Liver (tissue), 9 donors: Measurements from ENCODE around the gene OCA2. TPM values are rescaled to one million over a fixed set of nuclear protein-coding genes. Genes with fewer than 3 reads are reported as not detected.

Experiments used
- DNase-seq: peaks from one replicate; pipeline ENCODE4 v3.0.0-alpha.2; 2017; ENCODE audit warnings: low spot score
- H3K27ac ChIP-seq, 2 donors: one replicate each; pipeline ENCODE4 v1.7.0; 2013; ENCODE audit warnings: inconsistent platforms in 2 of 2, low read length in 2 of 2, control low read depth in 1 of 2, low read depth in 1 of 2, mild to moderate bottlenecking in 1 of 2
- H3K27me3 ChIP-seq, 4 donors: one replicate each; pipeline versions ENCODE4 v1.6.1 to v1.7.0; 2013; ENCODE audit warnings: low read length in 3 of 4, inconsistent platforms in 1 of 4, mild to moderate bottlenecking in 1 of 4, moderate library complexity in 1 of 4; ENCODE audit not compliant: control insufficient read depth in 4 of 4, insufficient read depth in 4 of 4
- H3K36me3 ChIP-seq, 4 donors: one replicate each; pipeline versions ENCODE4 v1.6.1 to v1.7.0; 2013; ENCODE audit warnings: low read length in 3 of 4, mild to moderate bottlenecking in 3 of 4, low read depth in 1 of 4, moderate library complexity in 1 of 4; ENCODE audit not compliant: control insufficient read depth in 4 of 4, insufficient read depth in 3 of 4
- H3K4me1 ChIP-seq, 4 donors: one replicate each; pipeline versions ENCODE4 v1.6.1 to v1.7.0; 2013; ENCODE audit warnings: low read length in 3 of 4, mild to moderate bottlenecking in 3 of 4, moderate library complexity in 1 of 4; ENCODE audit not compliant: control insufficient read depth in 4 of 4, insufficient read depth in 4 of 4
- H3K4me3 ChIP-seq, 3 donors: one replicate each; pipeline versions ENCODE4 v1.6.1 to v1.7.0; 2013; ENCODE audit warnings: low read length in 3 of 3, control low read depth in 1 of 3, low read depth in 1 of 3, mild to moderate bottlenecking in 1 of 3
- H3K9ac ChIP-seq, 2 donors: one replicate each; pipeline ENCODE4 v1.7.0; 2013; ENCODE audit warnings: low read length in 2 of 2, mild to moderate bottlenecking in 2 of 2, moderate library complexity in 2 of 2, control low read depth in 1 of 2, low read depth in 1 of 2
- H3K9me3 ChIP-seq, 4 donors: one replicate each; pipeline versions ENCODE4 v1.6.1 to v1.7.0; 2013; ENCODE audit warnings: low read length in 3 of 4; ENCODE audit not compliant: control insufficient read depth in 4 of 4
- EGR1 ChIP-seq, 2 donors: IDR thresholded peaks; 2 replicates each; pipeline ENCODE4 v1.6.1; 2016 to 2018; ENCODE audit warnings: antibody characterized with exemption in 2 of 2, low read depth in 2 of 2
- FOXA1 ChIP-seq: IDR thresholded peaks from 2 replicates; pipeline ENCODE4 v1.6.1; 2016; ENCODE audit warnings: antibody characterized with exemption
- FOXA2 ChIP-seq: IDR thresholded peaks from 2 replicates; pipeline ENCODE4 v1.6.1; 2016; ENCODE audit warnings: antibody characterized with exemption
- HNF4A ChIP-seq, 2 donors: conservative IDR thresholded peaks; 2 replicates each; pipeline ENCODE4 v1.6.1; 2016; ENCODE audit warnings: antibody characterized with exemption in 2 of 2, mild to moderate bottlenecking in 2 of 2
- NR2F2 ChIP-seq: IDR thresholded peaks from 2 replicates; pipeline ENCODE4 v1.6.1; 2016; ENCODE audit warnings: antibody characterized with exemption
- RAD21 ChIP-seq, 2 donors: IDR thresholded peaks; 2 replicates each; pipeline ENCODE4 v1.6.1; 2016; ENCODE audit warnings: antibody characterized with exemption in 2 of 2, mild to moderate bottlenecking in 2 of 2
- RXRA ChIP-seq, 2 donors: IDR thresholded peaks; 2 replicates each; pipeline ENCODE4 v1.6.1; 2017 to 2018; ENCODE audit warnings: antibody characterized with exemption in 2 of 2, mild to moderate bottlenecking in 1 of 2
- TAF1 ChIP-seq: conservative IDR thresholded peaks from 2 replicates; pipeline ENCODE4 v1.6.1; 2016; ENCODE audit warnings: antibody characterized with exemption, mild to moderate bottlenecking
- YY1 ChIP-seq: IDR thresholded peaks from 2 replicates; pipeline ENCODE4 v1.6.1; 2016; ENCODE audit warnings: antibody characterized with exemption, mild to moderate bottlenecking
- WGBS: extraction: QIAGEN DNeasy Blood & Tissue Kit; methylation state at CpG from one replicate; pipeline ENCODE4 v1.1.7; 2013; 5-methylcytosine and 5-hydroxymethylcytosine counted together
- polyA plus RNA-seq, 2 donors: library from polyadenylated mRNA; stranded (reverse) in 1 of 2; unstranded in 1 of 2; fragments of 200-250 nt in 1 of 2; fragments of >200 nt in 1 of 2; fragmentation: Nextera tagmentation in 1 of 2; extraction: Ambion mirVana in 1 of 2; gene quantifications; one replicate each; pipeline versions ENCODE4 v1.2.1 to v1.2.3, GENCODE V29; 2013 to 2015
- total RNA-seq, 2 donors: library from RNA; depleted of rRNA; stranded (reverse); fragments of >200 nt; gene quantifications; one replicate each; pipeline ENCODE4 v1.2.3, GENCODE V29; 2014
- TF ChIP-seq, protein P1 (sequence below): IDR thresholded peaks from 2 replicates; pipeline ENCODE4 v1.6.1; 2016; ENCODE audit warnings: antibody characterized with exemption
- TF ChIP-seq, protein P2 (sequence below): fragments of 150-350 bp; IDR thresholded peaks from 2 replicates; pipeline ENCODE4 v1.5.1; 2017; ENCODE audit warnings: improper control_type of control experiment, low read depth, low read length; ENCODE audit not compliant: missing input control
- TF ChIP-seq, protein P3 (sequence below): IDR thresholded peaks from 2 replicates; pipeline ENCODE4 v1.6.1; 2016; ENCODE audit warnings: antibody characterized with exemption
- TF ChIP-seq, protein P4 (sequence below): IDR thresholded peaks from 2 replicates; pipeline ENCODE4 v1.6.1; 2016; ENCODE audit warnings: antibody characterized with exemption, mild to moderate bottlenecking
- donor health status: healthy.
- donor health status: healthy.
- donor health status: healthy.
- donor health status: healthy.
- donor health status: healthy.

Gene OCA2
- total and polyA plus RNA-seq, 4 donors = 0.02 to 0.56 (median 0.15) TPM

DNA sequence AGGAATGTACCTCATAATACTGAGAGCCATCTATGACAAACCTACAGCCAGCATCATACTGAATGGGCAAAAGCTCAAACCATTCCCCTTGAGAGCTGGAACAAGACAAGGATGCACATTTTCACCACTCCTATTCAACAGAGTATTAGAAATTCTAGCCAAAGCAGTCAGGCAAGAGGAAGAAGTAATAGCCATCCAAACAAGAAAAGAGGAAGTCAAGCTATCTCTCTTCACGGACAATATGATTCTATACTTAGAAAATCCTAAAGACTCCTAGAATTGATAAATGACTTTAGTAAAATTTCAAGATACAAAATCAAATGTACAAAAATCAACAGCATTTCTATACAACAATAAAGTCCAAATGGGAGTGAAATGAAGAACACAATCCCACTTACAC lies 30.2 kb downstream of the OCA2 start:
- Histone ChIP-seq H3K4me3 (no peak overlapping the region), H3K27me3 (no peaks in the 10 kb centered on the region)
- 57% methylated on average over 1 of the region's 1 CpG for WGBS

DNA sequence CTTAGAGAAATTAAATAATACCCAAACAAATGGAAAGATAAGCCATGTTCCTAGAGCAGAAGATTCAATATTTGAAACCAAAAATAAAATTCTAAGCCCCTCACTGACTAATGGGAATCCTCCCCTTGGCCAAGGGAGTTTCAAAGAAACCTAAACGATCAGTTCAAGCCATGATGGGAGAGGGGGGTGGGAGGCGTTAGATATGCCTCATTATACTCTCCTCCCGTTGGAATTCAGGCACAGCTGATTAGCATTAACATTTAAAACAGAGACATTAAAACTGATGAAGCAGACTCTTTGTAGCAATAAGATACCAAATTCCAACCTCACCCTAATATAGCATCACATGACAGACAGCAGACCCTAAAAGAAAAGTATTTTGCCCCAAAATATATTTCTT lies 32.9 kb downstream of the OCA2 start:
- H3K4me1 ChIP-seq = peaks cover 0 to 17% (median 9%) of the 10 kb centered on the region in 4 donors
- TF ChIP-seq, protein P1, sequence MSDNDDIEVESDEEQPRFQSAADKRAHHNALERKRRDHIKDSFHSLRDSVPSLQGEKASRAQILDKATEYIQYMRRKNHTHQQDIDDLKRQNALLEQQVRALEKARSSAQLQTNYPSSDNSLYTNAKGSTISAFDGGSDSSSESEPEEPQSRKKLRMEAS = no peak
- no peak for TF ChIP-seq TAF1
- TF ChIP-seq, protein P2, sequence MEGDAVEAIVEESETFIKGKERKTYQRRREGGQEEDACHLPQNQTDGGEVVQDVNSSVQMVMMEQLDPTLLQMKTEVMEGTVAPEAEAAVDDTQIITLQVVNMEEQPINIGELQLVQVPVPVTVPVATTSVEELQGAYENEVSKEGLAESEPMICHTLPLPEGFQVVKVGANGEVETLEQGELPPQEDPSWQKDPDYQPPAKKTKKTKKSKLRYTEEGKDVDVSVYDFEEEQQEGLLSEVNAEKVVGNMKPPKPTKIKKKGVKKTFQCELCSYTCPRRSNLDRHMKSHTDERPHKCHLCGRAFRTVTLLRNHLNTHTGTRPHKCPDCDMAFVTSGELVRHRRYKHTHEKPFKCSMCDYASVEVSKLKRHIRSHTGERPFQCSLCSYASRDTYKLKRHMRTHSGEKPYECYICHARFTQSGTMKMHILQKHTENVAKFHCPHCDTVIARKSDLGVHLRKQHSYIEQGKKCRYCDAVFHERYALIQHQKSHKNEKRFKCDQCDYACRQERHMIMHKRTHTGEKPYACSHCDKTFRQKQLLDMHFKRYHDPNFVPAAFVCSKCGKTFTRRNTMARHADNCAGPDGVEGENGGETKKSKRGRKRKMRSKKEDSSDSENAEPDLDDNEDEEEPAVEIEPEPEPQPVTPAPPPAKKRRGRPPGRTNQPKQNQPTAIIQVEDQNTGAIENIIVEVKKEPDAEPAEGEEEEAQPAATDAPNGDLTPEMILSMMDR = no peak
- no peak for TF ChIP-seq HNF4A (conservative IDR thresholded peaks at IDR 0.05)
- TF ChIP-seq FOXA1 = no peak
- TF ChIP-seq, protein P3, sequence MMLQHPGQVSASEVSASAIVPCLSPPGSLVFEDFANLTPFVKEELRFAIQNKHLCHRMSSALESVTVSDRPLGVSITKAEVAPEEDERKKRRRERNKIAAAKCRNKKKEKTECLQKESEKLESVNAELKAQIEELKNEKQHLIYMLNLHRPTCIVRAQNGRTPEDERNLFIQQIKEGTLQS = no peak
- TF ChIP-seq FOXA2 = no peak
- no peak for TF ChIP-seq RXRA (IDR thresholded peaks at IDR 0.05)
- TF ChIP-seq RAD21 (IDR thresholded peaks at IDR 0.05) = no peak
- TF ChIP-seq YY1 = no peak
- no peak for TF ChIP-seq EGR1 (IDR thresholded peaks at IDR 0.05; ENCODE audit: low read depth in 2 of 2)
- TF ChIP-seq NR2F2 = no peak
- peak overlapping the region in 1 of 2 donors; percentile 7 for H3K27ac ChIP-seq
- H3K27me3 ChIP-seq = no peaks in the 10 kb centered on the region
- peaks cover 0 to 8% (median under 1%) of the 10 kb centered on the region in 4 donors for H3K9me3 ChIP-seq
- H3K4me3 ChIP-seq = no peak overlapping the region
- no peaks in the 10 kb centered on the region for H3K36me3 ChIP-seq
- H3K9ac ChIP-seq = no peak overlapping the region
- 33% methylated on average over 3 of the region's 3 CpGs for WGBS
- no peak for DNase-seq

More for the DNA sequence above, 30.2 kb downstream of the OCA2 start:
- peaks cover 0 to 17% (median 9%) of the 10 kb centered on the region in 4 donors for H3K4me1 ChIP-seq
- H3K27ac ChIP-seq = no peak overlapping the region
- DNase-seq = no peak
- no peaks in the 10 kb centered on the region for H3K36me3 ChIP-seq
- TF ChIP-seq, protein P4, sequence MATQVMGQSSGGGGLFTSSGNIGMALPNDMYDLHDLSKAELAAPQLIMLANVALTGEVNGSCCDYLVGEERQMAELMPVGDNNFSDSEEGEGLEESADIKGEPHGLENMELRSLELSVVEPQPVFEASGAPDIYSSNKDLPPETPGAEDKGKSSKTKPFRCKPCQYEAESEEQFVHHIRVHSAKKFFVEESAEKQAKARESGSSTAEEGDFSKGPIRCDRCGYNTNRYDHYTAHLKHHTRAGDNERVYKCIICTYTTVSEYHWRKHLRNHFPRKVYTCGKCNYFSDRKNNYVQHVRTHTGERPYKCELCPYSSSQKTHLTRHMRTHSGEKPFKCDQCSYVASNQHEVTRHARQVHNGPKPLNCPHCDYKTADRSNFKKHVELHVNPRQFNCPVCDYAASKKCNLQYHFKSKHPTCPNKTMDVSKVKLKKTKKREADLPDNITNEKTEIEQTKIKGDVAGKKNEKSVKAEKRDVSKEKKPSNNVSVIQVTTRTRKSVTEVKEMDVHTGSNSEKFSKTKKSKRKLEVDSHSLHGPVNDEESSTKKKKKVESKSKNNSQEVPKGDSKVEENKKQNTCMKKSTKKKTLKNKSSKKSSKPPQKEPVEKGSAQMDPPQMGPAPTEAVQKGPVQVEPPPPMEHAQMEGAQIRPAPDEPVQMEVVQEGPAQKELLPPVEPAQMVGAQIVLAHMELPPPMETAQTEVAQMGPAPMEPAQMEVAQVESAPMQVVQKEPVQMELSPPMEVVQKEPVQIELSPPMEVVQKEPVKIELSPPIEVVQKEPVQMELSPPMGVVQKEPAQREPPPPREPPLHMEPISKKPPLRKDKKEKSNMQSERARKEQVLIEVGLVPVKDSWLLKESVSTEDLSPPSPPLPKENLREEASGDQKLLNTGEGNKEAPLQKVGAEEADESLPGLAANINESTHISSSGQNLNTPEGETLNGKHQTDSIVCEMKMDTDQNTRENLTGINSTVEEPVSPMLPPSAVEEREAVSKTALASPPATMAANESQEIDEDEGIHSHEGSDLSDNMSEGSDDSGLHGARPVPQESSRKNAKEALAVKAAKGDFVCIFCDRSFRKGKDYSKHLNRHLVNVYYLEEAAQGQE = no peak
- TF ChIP-seq, protein P2 = no peak
- H3K9ac ChIP-seq = no peak overlapping the region
- peaks cover 0 to 4% (median under 1%) of the 10 kb centered on the region in 4 donors for H3K9me3 ChIP-seq
